HepG2 (cell line): ENCODE measurements around the gene ZNF618.

Experiments
- EZH2 ChIP-seq: conservative IDR thresholded peaks from 2 replicates; pipeline ENCODE4 v1.6.1; 2012; ENCODE audit warnings: mild to moderate bottlenecking, low read depth, low read length, moderate library complexity
- SP1 ChIP-seq, 2 experiments: fragments of 450-650 bp in 1 of 2; sonication (generic) in 1 of 2; formaldehyde crosslinking in 1 of 2; IDR thresholded peaks; 2 replicates each; pipeline versions ENCODE4 v1.4.0 to v1.6.1; 2016 to 2020; ENCODE audit warnings: missing genetic modification reagents in 1 of 2
- ZNF282 ChIP-seq: fragments of 450-650 bp; IDR thresholded peaks from 2 replicates; pipeline ENCODE4 v1.6.1; 2018; ENCODE audit not compliant: partially characterized antibody

GRCh38 chr9:113958556-113958955 is 82.4 kb downstream of the ZNF618 start:
- no peak for TF ChIP-seq ZNF282
- no peak for TF ChIP-seq EZH2
- no peak for TF ChIP-seq SP1 (IDR thresholded peaks at IDR 0.05)
- no peak for TF ChIP-seq SP1 (CRISPR knock-in tag; IDR thresholded peaks at IDR 0.05)
